IPS-15b (cell line): Measurements from ENCODE around the gene ANOS1.
"Not testable (repeated sequence)": the region's sequence is repeated elsewhere in the genome, so short reads cannot be mapped to it uniquely, and the experiment has no call there.

ENCODE experiments used
- H3K27me3 ChIP-seq: one replicate; pipeline ENCODE4 v1.6.1; 2013; ENCODE audit warnings: low read length; ENCODE audit not compliant: control insufficient read depth, insufficient read depth
- H3K36me3 ChIP-seq: one replicate; pipeline ENCODE4 v1.6.1; 2013; ENCODE audit warnings: low read length; ENCODE audit not compliant: control insufficient read depth, insufficient read depth
- H3K4me1 ChIP-seq: one replicate; pipeline ENCODE4 v1.6.1; 2013; ENCODE audit warnings: mild to moderate bottlenecking, low read length; ENCODE audit not compliant: control insufficient read depth, insufficient read depth
- H3K4me3 ChIP-seq: one replicate; pipeline ENCODE4 v1.5.1; 2013; ENCODE audit warnings: low read depth, low read length
- H3K9ac ChIP-seq: one replicate; pipeline ENCODE4 v1.6.1; 2013; ENCODE audit warnings: low read depth, mild to moderate bottlenecking, low read length
- H3K9me3 ChIP-seq: one replicate; pipeline ENCODE4 v1.6.1; 2013; ENCODE audit warnings: mild to moderate bottlenecking, low read length; ENCODE audit not compliant: control insufficient read depth, insufficient read depth

Gene ANOS1, protein sequence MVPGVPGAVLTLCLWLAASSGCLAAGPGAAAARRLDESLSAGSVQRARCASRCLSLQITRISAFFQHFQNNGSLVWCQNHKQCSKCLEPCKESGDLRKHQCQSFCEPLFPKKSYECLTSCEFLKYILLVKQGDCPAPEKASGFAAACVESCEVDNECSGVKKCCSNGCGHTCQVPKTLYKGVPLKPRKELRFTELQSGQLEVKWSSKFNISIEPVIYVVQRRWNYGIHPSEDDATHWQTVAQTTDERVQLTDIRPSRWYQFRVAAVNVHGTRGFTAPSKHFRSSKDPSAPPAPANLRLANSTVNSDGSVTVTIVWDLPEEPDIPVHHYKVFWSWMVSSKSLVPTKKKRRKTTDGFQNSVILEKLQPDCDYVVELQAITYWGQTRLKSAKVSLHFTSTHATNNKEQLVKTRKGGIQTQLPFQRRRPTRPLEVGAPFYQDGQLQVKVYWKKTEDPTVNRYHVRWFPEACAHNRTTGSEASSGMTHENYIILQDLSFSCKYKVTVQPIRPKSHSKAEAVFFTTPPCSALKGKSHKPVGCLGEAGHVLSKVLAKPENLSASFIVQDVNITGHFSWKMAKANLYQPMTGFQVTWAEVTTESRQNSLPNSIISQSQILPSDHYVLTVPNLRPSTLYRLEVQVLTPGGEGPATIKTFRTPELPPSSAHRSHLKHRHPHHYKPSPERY

DNA sequence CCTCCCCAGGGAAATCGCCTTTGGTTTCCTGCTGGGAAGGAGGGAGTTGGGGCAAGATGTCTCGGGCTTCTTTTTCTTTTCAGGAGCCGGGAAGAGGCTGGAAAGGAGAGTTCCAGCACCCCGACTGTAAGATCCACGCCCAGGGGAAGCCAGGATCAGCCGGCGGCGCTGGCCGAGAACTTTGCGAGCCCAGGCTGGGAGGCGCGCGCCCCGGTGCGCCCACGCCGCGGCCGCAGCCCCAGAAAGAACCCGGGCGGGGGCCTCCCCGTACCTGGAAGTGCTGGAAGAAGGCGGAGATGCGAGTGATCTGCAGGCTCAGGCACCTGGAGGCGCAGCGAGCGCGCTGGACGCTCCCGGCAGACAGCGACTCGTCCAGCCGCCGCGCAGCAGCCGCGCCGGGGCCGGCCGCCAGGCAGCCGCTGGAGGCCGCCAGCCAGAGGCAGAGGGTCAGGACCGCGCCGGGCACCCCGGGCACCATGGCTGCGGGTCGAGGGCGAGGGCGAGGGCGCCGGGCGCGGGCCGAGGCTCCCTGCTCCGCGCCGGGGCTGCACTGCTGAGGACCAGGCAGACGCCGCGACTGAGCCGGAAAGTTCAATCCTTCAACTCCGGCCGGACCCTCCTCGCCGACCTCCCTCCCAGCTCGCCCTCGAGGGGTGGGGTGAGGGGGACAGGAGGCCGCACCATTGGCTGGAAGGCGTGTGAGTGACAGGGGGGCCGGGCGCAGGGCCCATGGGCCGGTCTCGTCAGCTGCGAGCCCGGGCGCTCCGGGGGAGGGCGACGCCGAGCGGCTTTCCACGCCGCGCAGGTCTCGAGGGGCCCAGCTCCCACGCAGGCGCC is at the start of gene ANOS1:
Gene ANOS1, minus strand, starts transcription at position 579 of the 837 bp plus-strand sequence. Its CDS starts 101 bp downstream, at position 478.
- Histone ChIP-seq H3K27me3 (peaks cover 39% of the 10 kb centered on the region), H3K4me3 (peak within 1 kb of the TSS; percentile 70), H3K4me1 (peaks cover 6% of the 10 kb centered on the region), H3K9me3 (no peaks in the 10 kb centered on the region), H3K9ac (peak within 1 kb of the TSS; percentile 24), H3K36me3 (no peaks in the 10 kb centered on the region)

DNA sequence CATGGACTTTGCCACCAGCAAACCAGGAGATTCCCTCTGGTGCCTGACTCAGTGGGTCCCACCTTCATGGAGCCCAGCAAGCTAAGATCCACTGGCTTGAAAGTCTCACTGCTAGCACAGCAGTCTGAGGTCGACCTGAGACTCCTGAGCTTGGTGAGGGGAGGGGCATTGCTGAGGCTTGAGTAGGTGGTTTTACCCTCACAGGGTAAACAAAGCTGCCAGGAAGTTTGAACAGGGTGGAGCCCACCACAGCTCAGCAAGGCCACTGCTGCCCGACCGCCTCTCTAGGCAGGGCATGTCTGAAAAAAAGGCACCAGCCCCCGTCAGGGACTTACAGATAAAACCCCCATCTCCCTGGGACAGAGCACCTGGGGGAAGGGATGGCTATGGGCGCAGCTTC is 41.2 kb upstream of the ANOS1 start:
- Histone ChIP-seq H3K9me3 (no peaks in the 10 kb centered on the region), H3K4me3 (no peak overlapping the region), H3K27me3 (no peaks in the 10 kb centered on the region), H3K36me3 (no peaks in the 10 kb centered on the region), H3K9ac (no peak overlapping the region), H3K4me1 (no peaks in the 10 kb centered on the region)

DNA sequence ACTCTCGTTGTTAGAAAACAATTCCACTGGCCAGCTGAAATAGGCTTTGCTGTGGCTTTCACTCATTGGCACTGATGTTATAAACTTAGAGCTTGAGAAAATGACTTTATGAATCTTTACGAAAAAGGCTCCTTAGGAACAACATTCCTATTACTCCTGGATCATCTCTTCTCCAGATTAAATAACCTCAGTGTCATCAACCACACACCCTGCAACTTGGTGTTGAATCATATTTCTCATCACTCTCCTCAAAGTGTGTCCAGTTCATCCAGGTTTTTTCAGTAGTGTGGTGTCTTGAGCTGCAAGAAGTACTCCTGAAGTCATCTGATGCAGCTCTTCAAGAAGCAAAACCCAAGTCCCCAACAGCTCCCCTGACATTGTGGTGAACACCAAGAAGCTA is 28.1 kb upstream of the ANOS1 start:
- H3K9ac ChIP-seq: no peak overlapping the region
- H3K4me1 ChIP-seq: no peaks in the 10 kb centered on the region
- H3K36me3 ChIP-seq: no peaks in the 10 kb centered on the region
- H3K27me3 ChIP-seq: no peaks in the 10 kb centered on the region
- H3K9me3 ChIP-seq: peaks cover 7% of the 10 kb centered on the region
- no peak overlapping the region for H3K4me3 ChIP-seq

DNA sequence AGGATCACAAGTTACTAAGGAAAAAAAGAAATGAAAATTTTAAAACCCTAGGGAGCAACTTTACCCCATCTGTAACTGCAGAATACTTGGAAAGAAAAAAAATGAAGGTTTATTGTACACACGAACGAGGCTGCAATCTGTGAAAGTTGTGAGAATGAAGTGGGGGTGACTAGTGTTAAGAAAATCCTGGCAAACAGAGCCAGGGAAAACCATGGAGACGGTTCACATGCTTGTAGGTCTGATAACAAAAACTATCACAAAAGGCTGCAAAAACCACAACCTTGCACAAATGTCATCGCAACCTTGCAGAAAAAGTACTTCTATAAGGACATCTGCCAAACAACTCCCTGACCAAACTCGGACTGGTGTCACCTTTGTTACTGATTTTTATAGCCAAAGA is 26.8 kb upstream of the ANOS1 start:
- not testable (repeated sequence) for H3K9me3 ChIP-seq, H3K9ac ChIP-seq, H3K4me1 ChIP-seq, H3K27me3 ChIP-seq, H3K4me3 ChIP-seq, H3K36me3 ChIP-seq

DNA sequence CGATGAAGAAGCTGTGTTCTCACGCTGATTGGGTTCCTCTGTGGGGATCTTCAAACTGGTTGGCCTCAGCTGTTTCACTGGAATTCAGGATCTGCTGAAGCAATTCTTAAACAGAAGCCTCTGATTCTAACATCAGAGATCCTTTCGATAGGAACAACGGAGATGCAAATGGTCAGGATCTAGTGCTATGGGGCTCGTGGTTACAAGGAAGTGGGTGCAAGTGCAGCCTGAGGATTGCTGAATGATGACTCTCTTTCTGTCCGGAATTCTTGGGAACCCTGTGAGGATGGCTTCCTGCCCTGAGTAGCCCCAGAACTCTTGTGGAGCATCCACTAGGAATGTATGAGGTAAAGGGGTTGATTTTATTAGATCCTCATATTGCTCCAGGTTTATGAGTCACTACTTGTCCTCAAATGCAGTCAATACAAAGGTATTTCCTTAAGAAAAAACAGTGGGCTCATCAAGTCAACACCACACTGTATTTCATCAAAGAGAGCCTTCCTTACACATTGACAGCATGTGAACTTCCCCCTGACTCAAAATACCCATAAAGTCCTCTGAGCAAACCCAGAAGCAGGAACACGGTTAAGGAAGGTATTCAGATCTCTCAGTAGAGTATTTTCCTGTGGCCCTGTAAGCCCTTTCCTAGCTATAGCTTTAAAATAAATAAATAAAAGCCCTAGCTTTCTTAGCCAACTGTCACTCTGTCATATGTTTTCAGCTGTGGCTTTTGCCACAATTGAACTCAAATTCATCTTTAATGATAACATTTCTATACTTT is 25.9 kb upstream of the ANOS1 start:
- H3K4me3 ChIP-seq, H3K9me3 ChIP-seq, H3K9ac ChIP-seq, H3K27me3 ChIP-seq, H3K36me3 ChIP-seq, H3K4me1 ChIP-seq: not testable (repeated sequence)

- Histone ChIP-seq H3K4me3 (no peak overlapping the region), H3K36me3 (no peaks in the 10 kb centered on the region), H3K9ac (no peak overlapping the region), H3K27me3 (no peaks in the 10 kb centered on the region), H3K4me1 (no peaks in the 10 kb centered on the region), H3K9me3 (peaks cover 6% of the 10 kb centered on the region)
These were observed 23.9 kb upstream of the ANOS1 start for GRCh38 chrX:8755813-8756212.

DNA sequence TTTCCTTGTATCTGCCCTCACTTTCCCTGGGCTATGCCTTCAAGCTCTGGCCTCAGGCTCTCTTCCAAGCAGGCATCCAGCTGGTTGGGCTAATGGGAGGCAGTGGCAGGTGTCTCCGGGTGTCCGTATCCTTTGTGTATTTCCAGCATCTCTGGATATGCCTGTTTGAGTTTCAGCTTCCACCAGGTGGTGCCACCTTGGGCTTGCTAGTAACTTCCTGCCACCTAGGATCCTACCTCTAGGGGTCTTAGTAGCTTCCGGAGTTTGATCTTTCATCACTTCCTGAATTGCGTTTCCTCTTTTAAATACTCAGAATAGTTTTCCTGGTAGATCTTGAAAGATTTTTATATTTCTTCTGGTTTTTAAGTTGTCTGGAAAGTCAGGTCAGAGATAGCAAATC is 23.2 kb upstream of the ANOS1 start:
- Histone ChIP-seq H3K36me3 (no peaks in the 10 kb centered on the region), H3K4me1 (no peaks in the 10 kb centered on the region), H3K27me3 (no peaks in the 10 kb centered on the region), H3K9ac (no peak overlapping the region), H3K4me3 (no peak overlapping the region), H3K9me3 (peaks cover 6% of the 10 kb centered on the region)

GRCh38 chrX:8749697-8750096 is 17.8 kb upstream of the ANOS1 start:
- H3K4me1 ChIP-seq: no peaks in the 10 kb centered on the region
- no peaks in the 10 kb centered on the region for H3K36me3 ChIP-seq
- no peaks in the 10 kb centered on the region for H3K27me3 ChIP-seq
- no peaks in the 10 kb centered on the region for H3K9me3 ChIP-seq
- no peak overlapping the region for H3K9ac ChIP-seq
- H3K4me3 ChIP-seq: no peak overlapping the region

DNA sequence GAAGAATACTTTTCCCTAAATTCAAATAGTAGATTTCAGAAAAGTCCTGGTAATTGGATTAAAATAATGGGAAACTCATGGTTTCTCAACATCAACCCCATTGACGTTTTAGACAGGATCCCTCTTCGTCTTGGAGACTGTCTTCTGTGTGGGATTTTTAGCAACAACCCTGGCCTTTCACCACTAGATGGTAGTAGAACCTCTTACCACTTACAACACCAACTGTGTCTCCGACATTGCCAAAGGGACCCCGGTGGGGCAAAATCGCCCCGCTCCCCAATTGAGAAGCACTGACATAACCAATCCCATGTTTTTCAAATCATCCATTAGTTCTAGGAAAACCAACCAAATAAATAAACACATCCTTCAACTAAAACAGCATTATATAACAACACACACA is 16.9 kb upstream of the ANOS1 start:
- H3K9me3 ChIP-seq: no peaks in the 10 kb centered on the region
- no peak overlapping the region for H3K4me3 ChIP-seq
- H3K9ac ChIP-seq: no peak overlapping the region
- no peaks in the 10 kb centered on the region for H3K4me1 ChIP-seq
- no peaks in the 10 kb centered on the region for H3K36me3 ChIP-seq
- no peaks in the 10 kb centered on the region for H3K27me3 ChIP-seq

GRCh38 chrX:8743126-8743732 is 11.3 kb upstream of the ANOS1 start:
- Histone ChIP-seq H3K9ac (no peak overlapping the region), H3K36me3 (no peaks in the 10 kb centered on the region), H3K27me3 (no peaks in the 10 kb centered on the region), H3K4me1 (no peaks in the 10 kb centered on the region), H3K4me3 (no peak overlapping the region), H3K9me3 (no peaks in the 10 kb centered on the region)

- H3K36me3 ChIP-seq: no peaks in the 10 kb centered on the region
- H3K9ac ChIP-seq: no peak overlapping the region
- no peak overlapping the region for H3K4me3 ChIP-seq
- H3K27me3 ChIP-seq: no peaks in the 10 kb centered on the region
- H3K4me1 ChIP-seq: no peaks in the 10 kb centered on the region
- H3K9me3 ChIP-seq: no peaks in the 10 kb centered on the region
These were observed 10.0 kb upstream of the ANOS1 start for GRCh38 chrX:8741981-8742380.
